ENCODE data around the gene WFDC12. TPM values are rescaled to one million over a fixed set of nuclear protein-coding genes. Genes with fewer than 3 reads are reported as not detected.
A peak's percentile ranks its signal among the peaks of the same experiment; 100 is the strongest.

The WFDC12 gene
- total and polyA plus RNA-seq, 5 donors from 2014 or later: not detected

GRCh38 chr20:45087814-45088213 is 36.5 kb downstream of the WFDC12 start:
- Histone ChIP-seq H3K4me3 (ENCODE audit: low read depth, low read length) (no peak overlapping the region), H3K9me3 (ENCODE audit: control insufficient read depth in 2 of 2, low read length in 2 of 2) (peaks cover 2 to 4% of the 10 kb centered on the region in 2 experiments), H3K27me3 (ENCODE audit: control insufficient read depth, insufficient read depth, low read length) (no peaks in the 10 kb centered on the region), H3K4me1 (ENCODE audit: control insufficient read depth, insufficient read depth, low read length, poor library complexity, severe bottlenecking) (no peaks in the 10 kb centered on the region), H3K27ac (ENCODE audit: insufficient read depth, low read length, poor library complexity, severe bottlenecking) (no peak overlapping the region), H3K36me3 (ENCODE audit: control insufficient read depth, insufficient read depth, low read length) (peaks cover 24% of the 10 kb centered on the region)
- DNase-seq (no peak), ATAC-seq (ENCODE audit: low read depth in 2 of 2) (no peak)
- peaks cover 42% of the 10 kb centered on the region for H3K36me3 Mint-ChIP-seq
- peaks cover 5 to 17% (median 12%) of the 10 kb centered on the region in 4 donors for H3K4me1 Mint-ChIP-seq
- H3K27ac Mint-ChIP-seq: peak overlapping the region in 1 of 3 donors; percentile 5
- peaks cover 0 to 3% (median under 1%) of the 10 kb centered on the region in 7 donors for H3K9me3 Mint-ChIP-seq
- no peaks in the 10 kb centered on the region for H3K27me3 Mint-ChIP-seq
- H3K4me3 Mint-ChIP-seq: no peak overlapping the region

DNA sequence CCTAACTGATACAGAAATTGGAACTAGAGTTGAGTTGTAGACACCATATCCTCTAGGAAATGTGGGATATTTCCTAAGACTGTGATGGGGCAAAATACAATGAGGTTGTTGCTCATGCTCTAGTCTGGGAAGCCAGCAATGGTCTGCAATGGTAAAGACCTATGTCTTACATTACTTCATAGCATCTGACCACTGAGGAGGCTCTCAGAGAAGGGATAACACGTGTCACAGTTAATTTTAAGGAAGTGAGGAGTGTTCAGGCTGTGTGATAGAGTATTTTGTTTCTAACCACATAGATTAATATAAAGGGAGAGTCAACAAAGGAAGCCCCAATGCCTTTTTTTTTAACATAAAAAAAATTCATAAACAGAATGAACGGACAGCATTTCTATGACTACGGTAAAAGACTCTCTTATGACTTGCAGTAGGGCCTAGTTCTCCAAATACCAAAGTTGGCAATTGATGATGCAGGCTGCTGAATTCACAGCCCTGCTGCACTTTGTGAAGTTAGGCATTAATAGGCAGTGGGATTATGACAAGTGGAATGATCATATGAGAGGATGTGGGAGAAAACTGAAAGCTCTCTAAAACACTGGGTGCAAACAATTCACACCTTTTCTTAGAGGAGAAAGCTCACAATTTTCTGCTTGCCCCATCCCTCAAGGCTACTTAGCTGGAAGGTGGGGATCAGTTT is 37.0 kb downstream of the WFDC12 start:
- H3K27ac ChIP-seq (ENCODE audit: insufficient read depth, low read length, poor library complexity, severe bottlenecking): no peak overlapping the region
- H3K27ac Mint-ChIP-seq: no peak overlapping the region

GRCh38 chr20:45085867-45086266 is 38.4 kb downstream of the WFDC12 start:
- no peak for ATAC-seq (ENCODE audit: low read depth in 2 of 2)
- Histone ChIP-seq H3K4me1 (ENCODE audit: control insufficient read depth, insufficient read depth, low read length, poor library complexity, severe bottlenecking) (no peaks in the 10 kb centered on the region), H3K36me3 (ENCODE audit: control insufficient read depth, insufficient read depth, low read length) (peaks cover 44% of the 10 kb centered on the region), H3K27ac (ENCODE audit: insufficient read depth, low read length, poor library complexity, severe bottlenecking) (no peak overlapping the region), H3K4me3 (ENCODE audit: low read depth, low read length) (no peak overlapping the region), H3K9me3 (ENCODE audit: control insufficient read depth in 2 of 2, low read length in 2 of 2) (peaks cover 11 to 12% of the 10 kb centered on the region in 2 experiments), H3K27me3 (ENCODE audit: control insufficient read depth, insufficient read depth, low read length) (no peaks in the 10 kb centered on the region)
- peak overlapping the region in 1 of 3 donors; percentile 25 for H3K27ac Mint-ChIP-seq
- H3K27me3 Mint-ChIP-seq: no peaks in the 10 kb centered on the region
- no peak for DNase-seq
- H3K36me3 Mint-ChIP-seq: peaks cover 60% of the 10 kb centered on the region
- no peak overlapping the region for H3K4me3 Mint-ChIP-seq
- H3K4me1 Mint-ChIP-seq: peaks cover 5 to 19% (median 14%) of the 10 kb centered on the region in 4 donors
- peaks cover 0 to 12% (median 8%) of the 10 kb centered on the region in 7 donors for H3K9me3 Mint-ChIP-seq

More for the DNA sequence above, 37.0 kb downstream of the WFDC12 start:
- peaks cover 7 to 9% of the 10 kb centered on the region in 2 experiments for H3K9me3 ChIP-seq (ENCODE audit: control insufficient read depth in 2 of 2, low read length in 2 of 2)
- peaks cover 47% of the 10 kb centered on the region for H3K36me3 Mint-ChIP-seq
- DNase-seq (no peak), ATAC-seq (ENCODE audit: low read depth in 2 of 2) (no peak)
- H3K4me1 ChIP-seq (ENCODE audit: control insufficient read depth, insufficient read depth, low read length, poor library complexity, severe bottlenecking): no peaks in the 10 kb centered on the region
- no peaks in the 10 kb centered on the region for H3K27me3 ChIP-seq (ENCODE audit: control insufficient read depth, insufficient read depth, low read length)
- no peak overlapping the region for H3K4me3 ChIP-seq (ENCODE audit: low read depth, low read length)
- no peak overlapping the region for H3K4me3 Mint-ChIP-seq
- peaks cover 5 to 19% (median 12%) of the 10 kb centered on the region in 4 donors for H3K4me1 Mint-ChIP-seq
- H3K27me3 Mint-ChIP-seq: no peaks in the 10 kb centered on the region
- H3K36me3 ChIP-seq (ENCODE audit: control insufficient read depth, insufficient read depth, low read length): peaks cover 30% of the 10 kb centered on the region
- peaks cover 0 to 7% (median 3%) of the 10 kb centered on the region in 7 donors for H3K9me3 Mint-ChIP-seq

DNA sequence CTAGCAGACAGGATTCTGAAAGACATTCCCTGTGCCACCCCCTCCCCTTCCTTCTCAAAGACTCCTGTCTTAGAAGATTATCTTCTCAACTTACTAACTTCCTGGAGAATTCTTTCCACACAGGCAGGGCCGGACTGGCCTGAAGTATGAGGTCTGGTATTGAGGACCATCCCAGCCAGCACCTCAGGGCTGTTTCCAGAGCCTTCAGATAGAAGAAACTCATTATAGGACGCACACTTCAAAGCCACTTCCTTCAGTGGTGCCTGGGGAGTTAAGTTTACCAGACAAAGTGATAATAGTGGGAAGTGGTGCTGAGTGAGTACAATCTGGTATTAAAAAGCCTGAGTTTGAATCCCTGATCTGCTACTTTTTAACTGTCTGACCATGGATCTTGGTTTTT is 39.0 kb downstream of the WFDC12 start:
- H3K27me3 ChIP-seq (ENCODE audit: control insufficient read depth, insufficient read depth, low read length): no peaks in the 10 kb centered on the region
- no peaks in the 10 kb centered on the region for H3K27me3 Mint-ChIP-seq
- H3K4me1 Mint-ChIP-seq: peaks cover 5 to 19% (median 15%) of the 10 kb centered on the region in 4 donors
- no peak overlapping the region for H3K4me3 ChIP-seq (ENCODE audit: low read depth, low read length)
- DNase-seq: no peak
- H3K4me1 ChIP-seq (ENCODE audit: control insufficient read depth, insufficient read depth, low read length, poor library complexity, severe bottlenecking): no peaks in the 10 kb centered on the region
- peaks cover 49% of the 10 kb centered on the region for H3K36me3 ChIP-seq (ENCODE audit: control insufficient read depth, insufficient read depth, low read length)
- H3K27ac Mint-ChIP-seq: peak overlapping the region in 2 of 3 donors; percentile 62 to 87
- ATAC-seq (ENCODE audit: low read depth in 2 of 2): no peak
- H3K27ac ChIP-seq (ENCODE audit: insufficient read depth, low read length, poor library complexity, severe bottlenecking): no peak overlapping the region
- H3K9me3 ChIP-seq (ENCODE audit: control insufficient read depth in 2 of 2, low read length in 2 of 2): peaks cover 11 to 12% of the 10 kb centered on the region in 2 experiments
- peaks cover 0 to 12% (median 8%) of the 10 kb centered on the region in 7 donors for H3K9me3 Mint-ChIP-seq
- peak overlapping the region in 1 of 4 donors; percentile 68 for H3K4me3 Mint-ChIP-seq
- H3K36me3 Mint-ChIP-seq: peaks cover 66% of the 10 kb centered on the region

DNA sequence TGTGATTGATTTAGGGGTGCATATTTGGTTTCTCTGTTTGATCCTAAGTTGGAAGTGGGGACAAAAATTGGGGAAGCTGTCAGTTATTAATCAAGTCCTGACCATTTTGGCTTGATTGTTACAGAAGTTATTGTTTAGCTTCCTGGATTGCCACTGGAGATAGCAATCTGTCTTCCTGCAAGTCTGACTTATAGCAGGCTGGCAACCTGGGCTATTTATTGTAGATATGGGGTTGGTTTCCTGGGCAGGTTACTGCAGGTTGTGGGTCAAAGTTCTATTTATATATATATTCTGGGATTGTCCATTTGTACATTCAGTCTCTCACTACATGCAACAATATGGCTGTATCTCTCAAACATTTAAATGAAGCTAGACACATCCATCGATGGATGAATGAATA is 41.1 kb downstream of the WFDC12 start:
- no peak overlapping the region for H3K4me3 ChIP-seq (ENCODE audit: low read depth, low read length)
- H3K9me3 Mint-ChIP-seq: peaks cover 0 to 16% (median 9%) of the 10 kb centered on the region in 7 donors
- no peaks in the 10 kb centered on the region for H3K4me1 ChIP-seq (ENCODE audit: control insufficient read depth, insufficient read depth, low read length, poor library complexity, severe bottlenecking)
- H3K36me3 ChIP-seq (ENCODE audit: control insufficient read depth, insufficient read depth, low read length): peaks cover 68% of the 10 kb centered on the region
- peaks cover 11 to 12% of the 10 kb centered on the region in 2 experiments for H3K9me3 ChIP-seq (ENCODE audit: control insufficient read depth in 2 of 2, low read length in 2 of 2)
- no peak for ATAC-seq (ENCODE audit: low read depth in 2 of 2)
- peaks cover 78% of the 10 kb centered on the region for H3K36me3 Mint-ChIP-seq
- peak overlapping the region in 1 of 4 donors; percentile 13 for H3K4me3 Mint-ChIP-seq
- H3K27ac ChIP-seq (ENCODE audit: insufficient read depth, low read length, poor library complexity, severe bottlenecking): no peak overlapping the region
- no peaks in the 10 kb centered on the region for H3K27me3 ChIP-seq (ENCODE audit: control insufficient read depth, insufficient read depth, low read length)
- H3K4me1 Mint-ChIP-seq: peaks cover 11 to 23% (median 15%) of the 10 kb centered on the region in 4 donors
- no peaks in the 10 kb centered on the region for H3K27me3 Mint-ChIP-seq
- no peak for DNase-seq
- no peak overlapping the region for H3K27ac Mint-ChIP-seq

DNA sequence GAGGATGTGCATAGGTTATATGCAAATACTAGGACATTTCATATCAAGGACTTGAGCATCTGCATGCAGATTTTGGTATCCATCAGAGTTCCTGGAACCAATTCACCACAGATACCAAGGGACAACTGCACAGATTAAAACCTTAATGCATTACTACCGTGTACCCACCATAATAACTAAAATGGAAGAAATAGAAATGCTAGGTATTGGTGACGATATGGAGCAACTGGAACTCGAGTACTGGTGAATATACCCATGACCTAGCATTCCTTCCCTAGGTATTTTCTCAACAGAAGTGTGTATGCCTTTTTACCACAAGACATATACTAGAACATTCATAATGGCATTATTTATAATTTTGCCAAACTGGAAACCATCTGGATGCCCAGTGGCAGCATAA is 41.8 kb downstream of the WFDC12 start:
- no peak overlapping the region for H3K4me3 ChIP-seq (ENCODE audit: low read depth, low read length)
- peaks cover 73% of the 10 kb centered on the region for H3K36me3 ChIP-seq (ENCODE audit: control insufficient read depth, insufficient read depth, low read length)
- H3K4me3 Mint-ChIP-seq: no peak overlapping the region
- peaks cover 0 to 16% (median 9%) of the 10 kb centered on the region in 7 donors for H3K9me3 Mint-ChIP-seq
- no peaks in the 10 kb centered on the region for H3K4me1 ChIP-seq (ENCODE audit: control insufficient read depth, insufficient read depth, low read length, poor library complexity, severe bottlenecking)
- H3K27me3 Mint-ChIP-seq: no peaks in the 10 kb centered on the region
- H3K4me1 Mint-ChIP-seq: peaks cover 11 to 23% (median 13%) of the 10 kb centered on the region in 4 donors
- no peak for ATAC-seq (ENCODE audit: low read depth in 2 of 2)
- no peaks in the 10 kb centered on the region for H3K27me3 ChIP-seq (ENCODE audit: control insufficient read depth, insufficient read depth, low read length)
- no peak for DNase-seq
- no peak overlapping the region for H3K27ac ChIP-seq (ENCODE audit: insufficient read depth, low read length, poor library complexity, severe bottlenecking)
- peaks cover 11 to 12% of the 10 kb centered on the region in 2 experiments for H3K9me3 ChIP-seq (ENCODE audit: control insufficient read depth in 2 of 2, low read length in 2 of 2)
- H3K36me3 Mint-ChIP-seq: peaks cover 72% of the 10 kb centered on the region
- peak overlapping the region in 1 of 3 donors; percentile 74 for H3K27ac Mint-ChIP-seq

DNA sequence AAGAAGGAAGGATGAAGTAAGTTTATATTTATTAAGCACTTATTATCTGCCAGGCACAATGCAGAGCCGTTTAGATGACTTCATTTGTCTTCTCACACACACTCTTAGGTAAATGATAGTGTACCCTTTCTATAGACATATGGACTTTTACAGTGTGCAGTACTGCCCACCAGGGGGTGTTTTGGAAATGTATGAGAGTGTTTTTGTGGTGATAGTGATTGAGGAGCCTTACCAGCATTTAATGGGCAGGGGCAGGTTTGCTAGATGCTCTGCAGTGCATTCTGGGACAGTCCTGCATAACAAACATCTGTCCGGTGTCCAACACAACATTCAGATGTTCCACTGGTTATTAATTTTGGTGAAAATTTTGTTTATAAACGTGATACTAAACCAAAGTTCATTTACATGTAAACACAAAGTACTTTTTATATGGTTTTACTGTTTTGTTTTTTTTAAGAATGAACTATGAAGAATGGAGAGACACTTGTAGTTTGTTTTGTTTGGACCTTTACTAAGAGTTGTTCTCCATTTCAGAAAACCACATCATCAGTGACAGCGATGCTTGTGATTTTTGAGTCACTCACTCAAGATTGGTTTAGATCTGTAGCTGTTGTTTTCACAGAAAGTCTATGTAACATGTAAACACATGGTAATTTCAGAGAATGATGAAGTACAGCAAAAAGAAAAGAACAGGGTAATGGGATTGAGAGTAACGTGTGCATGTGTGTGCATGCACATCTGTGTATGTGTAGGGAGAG is 43.2 kb downstream of the WFDC12 start:
- peaks cover 68% of the 10 kb centered on the region for H3K36me3 Mint-ChIP-seq
- peak in 1 of 3 donors; percentile 28 for DNase-seq
- no peaks in the 10 kb centered on the region for H3K27me3 ChIP-seq (ENCODE audit: control insufficient read depth, insufficient read depth, low read length)

More for the DNA sequence above, 43.2 kb downstream of the WFDC12 start:
- Mint-ChIP-seq H3K27me3 (no peaks in the 10 kb centered on the region), H3K4me3 (peak overlapping the region in 1 of 4 donors; percentile 27), H3K9me3 (peaks cover 0 to 16% (median 9%) of the 10 kb centered on the region in 7 donors), H3K27ac (peak overlapping the region in 1 of 3 donors; percentile 17), H3K4me1 (peaks cover 9 to 25% (median 12%) of the 10 kb centered on the region in 4 donors)
- Histone ChIP-seq H3K27ac (ENCODE audit: insufficient read depth, low read length, poor library complexity, severe bottlenecking) (no peak overlapping the region), H3K36me3 (ENCODE audit: control insufficient read depth, insufficient read depth, low read length) (peaks cover 80% of the 10 kb centered on the region), H3K4me1 (ENCODE audit: control insufficient read depth, insufficient read depth, low read length, poor library complexity, severe bottlenecking) (no peaks in the 10 kb centered on the region), H3K9me3 (ENCODE audit: control insufficient read depth in 2 of 2, low read length in 2 of 2) (peaks cover 11 to 12% of the 10 kb centered on the region in 2 experiments), H3K4me3 (ENCODE audit: low read depth, low read length) (no peak overlapping the region)
- ATAC-seq (ENCODE audit: low read depth in 2 of 2): no peak

All from CD4-positive, CD25-positive, alpha-beta regulatory T cell (primary cell).